Hematopoietic multipotent progenitor cell treated with erythropoietin and hydrocortisone succinate and interleukin-3 and kit ligand, for 17 days (in vitro differentiated cells): ENCODE measurements around the gene SURF6.
"Not testable (repeated sequence)": the region's sequence is repeated elsewhere in the genome, so short reads cannot be mapped to it uniquely, and the experiment has no call there.

Experiments used
- DNase-seq: peaks from one replicate; pipeline ENCODE4 v3.0.0-alpha.2; 2015; ENCODE audit warnings: low spot score

The SURF6 gene

DNA sequence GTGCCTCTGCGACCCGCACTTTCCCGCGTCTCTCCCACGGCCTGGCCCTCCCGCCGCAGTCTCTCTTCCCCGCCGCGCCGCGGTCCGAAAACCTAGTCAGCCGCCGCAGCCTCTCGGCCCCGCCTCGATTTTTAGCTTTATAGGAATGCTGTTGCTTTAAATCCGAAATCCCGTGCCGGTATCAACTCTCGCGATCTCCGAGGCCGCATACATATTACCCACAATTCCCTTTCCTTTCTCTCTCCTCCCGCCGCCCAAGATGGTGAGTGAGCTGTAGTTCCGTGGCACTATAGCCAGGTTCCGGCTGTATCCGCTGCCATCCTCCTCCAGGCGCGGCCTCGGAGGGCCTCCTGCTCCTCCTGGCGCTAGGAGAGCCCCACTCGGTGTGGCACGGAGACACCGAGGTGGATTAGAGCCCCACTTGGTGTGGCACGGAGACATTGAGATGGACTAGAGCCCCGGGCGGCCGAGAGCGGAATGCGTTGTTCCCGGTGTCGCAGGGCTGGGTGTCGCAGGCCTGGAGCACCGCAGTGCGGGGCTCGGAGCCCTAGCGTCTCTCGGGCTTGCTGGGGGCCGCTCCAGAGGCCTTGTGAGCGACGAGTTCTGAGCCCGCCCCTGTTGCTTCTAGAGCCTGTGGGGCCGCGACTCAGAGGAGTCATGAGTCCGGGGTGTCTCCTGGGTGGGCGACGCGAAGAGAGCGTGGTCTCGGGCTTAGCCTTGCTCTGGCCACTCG is 12.2 kb upstream of the SURF6 start, which contains the start of the genes MED22 and RPL7A:
Gene MED22 (minus strand): TSS at position 147 of the 733 bp plus-strand sequence. CDS start 1,469 bp downstream, outside the sequence.
Gene RPL7A (plus strand): TSS at position 234 of the 733 bp plus-strand sequence. CDS start 26 bp downstream, at position 260.
- DNase-seq = peak; percentile 97

- no peak for DNase-seq
Observed at GRCh38 chr9:133347515-133347984, 11.6 kb upstream of the SURF6 start.

DNA sequence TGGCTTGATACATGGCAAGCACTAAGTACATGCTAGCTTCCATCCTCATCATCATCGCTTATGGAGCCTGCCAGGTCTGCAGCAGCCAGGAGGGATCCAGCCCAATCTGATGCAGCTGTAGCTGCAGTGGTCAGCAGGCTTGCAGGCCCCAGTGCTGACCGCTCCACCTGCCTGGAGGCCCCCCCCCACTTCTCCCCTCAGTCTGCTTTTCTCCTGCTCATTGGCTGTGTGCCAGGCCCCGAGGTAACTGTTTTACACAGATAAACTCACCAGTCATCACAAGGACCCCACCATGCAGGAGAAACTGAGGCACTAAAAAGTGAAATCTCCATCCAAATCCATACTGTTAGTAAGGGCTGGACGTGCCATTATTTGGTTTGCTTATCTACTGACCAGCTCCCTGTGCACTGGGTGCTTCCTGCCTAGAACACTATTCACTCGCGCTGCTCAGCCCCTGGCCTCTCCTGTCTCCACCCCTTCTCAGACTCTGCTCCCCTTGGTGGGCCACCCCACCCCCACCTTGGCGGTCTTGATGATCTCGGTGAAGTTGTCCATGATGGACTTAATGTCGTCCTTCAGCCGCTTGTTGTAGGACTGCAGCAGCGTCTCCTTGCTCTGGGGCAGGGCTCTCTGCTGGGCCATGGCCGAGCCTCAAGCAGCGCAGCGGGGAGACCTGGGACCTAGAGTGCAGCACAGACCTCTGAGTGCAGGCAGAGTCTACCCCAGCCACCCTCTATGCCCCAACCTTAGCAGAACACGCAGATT is 10.2 kb upstream of the SURF6 start:
- DNase-seq = no peak

DNA sequence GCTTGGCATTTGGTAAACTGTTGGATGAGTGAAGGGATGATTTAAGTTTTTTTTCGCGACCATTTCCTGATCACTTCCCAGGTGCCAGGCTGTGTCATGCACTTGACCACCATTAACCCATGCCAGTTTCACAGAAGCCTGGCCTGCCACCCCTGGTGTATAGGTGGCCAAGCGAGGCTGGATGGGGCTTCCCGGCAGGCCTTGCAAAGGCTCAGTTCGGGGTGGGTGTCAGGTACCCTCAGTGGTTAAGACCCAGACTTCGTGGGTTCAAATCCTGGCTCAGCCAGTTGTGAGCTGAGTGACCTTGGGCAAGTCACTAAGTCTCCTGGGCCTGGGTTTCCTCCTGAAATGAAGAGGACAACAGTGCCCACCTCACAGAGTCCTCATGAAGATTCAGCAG is 9.6 kb upstream of the SURF6 start:
- no peak for DNase-seq

- DNase-seq = no peak
Observed at GRCh38 chr9:133344979-133345378, 9.0 kb upstream of the SURF6 start.

DNA sequence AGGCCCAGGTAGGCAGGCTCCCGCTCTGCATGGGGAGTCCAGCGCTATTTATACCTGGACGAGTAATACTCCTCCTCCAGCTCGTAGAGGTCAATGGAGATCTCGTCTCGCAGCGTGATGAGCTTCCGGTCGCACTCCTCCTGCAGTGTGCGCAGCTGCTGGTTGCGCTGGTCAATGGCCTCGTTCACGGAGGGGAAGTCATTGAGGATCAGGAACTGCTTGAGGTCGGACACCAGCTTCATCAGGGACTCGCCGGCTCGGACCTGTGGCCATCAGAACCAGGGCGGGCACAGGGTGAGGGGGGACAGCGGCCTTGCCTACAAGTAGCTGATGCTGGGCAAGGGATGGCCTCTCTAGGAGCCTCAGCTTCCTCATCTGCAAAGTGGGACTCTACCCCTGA is 8.1 kb upstream of the SURF6 start:
- no peak for DNase-seq

GRCh38 chr9:133342570-133342969 is 6.6 kb upstream of the SURF6 start:
- no peak for DNase-seq

GRCh38 chr9:133342069-133342406 is 6.0 kb upstream of the SURF6 start:
- DNase-seq = no peak

DNA sequence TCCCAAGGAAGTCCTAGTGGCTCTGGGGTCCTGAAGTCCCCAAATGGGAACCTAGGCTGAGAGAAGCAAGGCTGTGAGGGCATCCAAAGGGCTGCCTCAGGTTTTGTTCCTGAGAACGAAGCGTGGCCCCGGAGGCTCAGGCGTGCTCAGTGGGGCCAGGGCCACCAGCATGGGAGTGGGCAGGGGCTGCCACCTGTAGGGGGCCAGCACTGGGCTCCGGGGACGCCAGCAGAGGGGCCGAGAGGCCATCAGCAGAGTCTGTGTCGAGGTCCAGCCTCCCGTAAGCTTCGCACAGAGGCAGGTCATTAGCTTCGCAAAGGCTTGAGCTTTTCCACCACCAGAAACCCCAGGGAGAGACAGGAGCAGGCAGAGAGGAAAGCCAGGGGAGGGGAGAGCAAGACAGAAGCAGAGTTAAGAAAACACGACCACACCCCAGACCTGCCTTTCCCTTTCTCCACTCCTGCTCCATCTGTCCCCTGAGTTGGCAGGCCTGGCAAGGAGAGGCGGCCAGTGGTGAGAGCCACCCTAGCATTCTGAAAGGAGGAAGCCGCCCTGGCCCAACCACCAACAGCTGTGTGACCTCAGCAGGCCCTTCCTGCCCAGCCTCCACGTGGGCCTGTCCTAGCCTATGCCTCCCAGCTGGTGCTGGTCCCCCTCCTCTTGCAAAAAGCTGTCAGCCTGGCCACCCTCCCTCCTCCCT is 5.5 kb upstream of the SURF6 start:
- no peak for DNase-seq

GRCh38 chr9:133340916-133341315 is 4.9 kb upstream of the SURF6 start:
- DNase-seq = no peak

- no peak for DNase-seq
Observed at GRCh38 chr9:133340256-133340655, 4.3 kb upstream of the SURF6 start.

- DNase-seq = no peak
Observed at GRCh38 chr9:133339641-133340040, 3.7 kb upstream of the SURF6 start.

DNA sequence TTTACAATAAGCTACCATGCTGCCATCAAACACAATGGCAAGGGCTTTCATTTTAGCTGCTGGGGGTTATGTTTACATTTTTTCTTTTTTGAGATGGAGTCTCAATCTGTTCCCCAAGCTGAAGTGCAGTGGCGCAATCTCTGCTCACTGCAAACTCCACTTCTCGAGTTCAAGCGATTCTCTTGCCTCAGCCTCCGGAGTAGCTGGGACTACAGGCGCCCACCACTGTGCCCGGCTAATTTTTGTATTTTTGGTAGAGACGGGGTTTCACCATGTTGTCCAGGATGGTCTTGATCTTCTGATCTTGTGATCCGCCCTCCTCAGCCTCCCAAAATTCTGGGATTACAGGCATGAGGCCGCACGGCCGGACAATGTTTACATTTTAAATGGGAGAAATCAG is 1.1 kb downstream of the SURF6 start:
- DNase-seq = not testable (repeated sequence)

DNA sequence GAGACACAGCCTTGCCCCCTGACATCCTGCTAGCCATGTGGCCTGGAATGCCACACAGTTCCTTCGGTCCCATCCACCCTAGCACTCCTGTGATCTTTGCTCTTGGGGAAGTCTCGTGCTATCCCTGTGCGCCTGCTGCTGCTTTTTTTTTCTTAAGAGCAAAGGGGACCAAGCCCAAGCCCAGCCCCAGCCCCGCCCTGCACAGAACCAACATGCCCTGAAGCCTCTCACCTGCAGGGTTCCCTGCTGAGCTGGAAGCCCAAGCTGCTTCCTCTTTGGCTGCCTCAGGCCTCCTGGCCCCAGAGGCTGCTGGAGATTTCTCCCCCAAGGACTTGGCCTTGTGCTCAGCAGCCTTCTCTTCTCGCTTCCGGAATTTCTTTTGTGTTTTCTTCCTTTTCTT is 1.8 kb downstream of the SURF6 start:
- no peak for DNase-seq

GRCh38 chr9:133333566-133333965 is 2.4 kb downstream of the SURF6 start:
- DNase-seq = no peak

- no peak for DNase-seq
Observed at GRCh38 chr9:133333011-133333410, 3.0 kb downstream of the SURF6 start.

DNA sequence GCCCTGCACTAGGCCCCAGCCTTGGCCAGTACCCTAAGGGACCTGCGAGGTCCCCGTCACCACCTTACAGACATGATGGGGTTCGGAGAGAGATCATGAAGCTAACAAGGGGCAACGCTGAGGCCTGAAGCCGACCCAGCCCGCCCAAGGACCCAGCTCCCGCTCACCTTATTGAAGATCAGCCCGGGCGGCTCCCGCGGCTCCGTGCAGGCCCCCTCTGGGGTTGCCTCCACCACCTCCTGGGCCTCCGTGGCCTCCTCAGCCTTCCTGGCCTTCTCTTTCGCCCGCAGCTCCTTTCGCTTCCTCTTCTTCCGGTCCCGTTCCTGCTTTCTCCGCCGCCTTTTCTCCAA is 3.6 kb downstream of the SURF6 start:
- DNase-seq = no peak

GRCh38 chr9:133331641-133332380 is 4.2 kb downstream of the SURF6 start:
- DNase-seq = no peak

GRCh38 chr9:133331221-133331620 is 4.8 kb downstream of the SURF6 start:
- no peak for DNase-seq

GRCh38 chr9:133329306-133330156 is 6.5 kb downstream of the SURF6 start:
- DNase-seq = not testable (repeated sequence)

DNA sequence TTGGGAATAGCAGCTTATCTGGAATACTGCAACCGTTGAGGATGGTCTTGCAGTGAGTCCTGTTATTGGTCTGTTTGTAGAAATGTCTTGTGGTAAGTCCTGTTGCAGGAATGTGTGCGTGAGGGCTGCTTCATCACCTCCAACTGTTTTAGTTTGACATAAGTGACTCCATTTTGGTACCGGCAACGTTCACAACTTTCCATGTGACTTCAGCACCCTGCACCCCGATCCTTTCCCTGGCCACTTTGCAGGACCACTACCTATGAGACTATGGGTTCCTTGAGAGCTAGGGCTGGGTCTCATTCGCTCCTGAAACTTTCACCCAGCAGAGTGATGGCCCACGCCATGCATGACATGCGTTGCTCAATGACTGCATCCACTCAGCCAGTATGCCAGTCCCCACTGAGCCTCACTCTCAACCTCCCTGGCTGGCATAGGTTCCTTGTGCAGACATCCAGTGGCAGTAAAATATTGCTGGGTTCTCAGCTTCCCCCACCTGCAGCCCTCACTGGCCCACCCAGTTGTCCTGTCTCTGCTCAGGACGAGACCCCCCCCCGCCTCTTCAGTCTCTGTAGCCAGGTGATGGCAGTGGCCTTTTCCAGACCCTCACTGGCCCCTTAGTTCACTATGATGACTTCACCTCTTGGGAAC is 8.0 kb downstream of the SURF6 start:
- no peak for DNase-seq
